CD8-positive, alpha-beta memory T cell (primary cell): ENCODE measurements around the gene MPLKIP. TPM values are rescaled to one million over a fixed set of nuclear protein-coding genes. Genes with fewer than 3 reads are reported as not detected.

ENCODE experiments used
- polyA plus RNA-seq: library from polyadenylated mRNA; unstranded; fragments of 300-500 nt; fragmentation: Illumina TruSeq; gene quantifications from one replicate; pipeline ENCODE4 v1.2.3, GENCODE V29; 2021
- total RNA-seq, 2 experiments: library from RNA; stranded (reverse); gene quantifications; one replicate each; pipeline ENCODE4 v1.2.3, GENCODE V29; 2021

The MPLKIP gene
- total and polyA plus RNA-seq, 3 experiments from 2014 or later: 33.4 to 60.8 (median 33.5) TPM

Other genes with a start within 250 kb of the MPLKIP start
- 10 to 100 TPM; 43.2 to 43.9 TPM for gene CDK13, start 184.4 kb downstream of the MPLKIP start, total RNA-seq
- 45.8 TPM for gene CDK13, start 184.4 kb downstream of the MPLKIP start, polyA plus RNA-seq
- 1 to 10 TPM; 1.3 to 1.4 TPM for gene SUGCT, start 383 bp upstream of the MPLKIP start, total RNA-seq
- gene SUGCT, start 383 bp upstream of the MPLKIP start, polyA plus RNA-seq: 1.1 TPM